Muscle of leg (tissue), 11 donors: ENCODE results near the gene SLC5A3. TPM values are rescaled to one million over a fixed set of nuclear protein-coding genes. Genes with fewer than 3 reads are reported as not detected.

Experiments used
- DNase-seq: peaks from one replicate; pipeline ENCODE4 v3.0.0; 2013
- H3K27ac ChIP-seq: one replicate; pipeline ENCODE4 v1.5.1; 2013; ENCODE audit warnings: mild to moderate bottlenecking, low read length, control low read depth
- H3K27me3 ChIP-seq: one replicate; pipeline ENCODE4 v1.6.1; 2013; ENCODE audit warnings: low read length; ENCODE audit not compliant: control insufficient read depth, insufficient read depth
- H3K36me3 ChIP-seq: one replicate; pipeline ENCODE4 v1.6.1; 2013; ENCODE audit warnings: low read length; ENCODE audit not compliant: control insufficient read depth, insufficient read depth
- H3K4me1 ChIP-seq: one replicate; pipeline ENCODE4 v1.6.1; 2013; ENCODE audit warnings: low read length; ENCODE audit not compliant: control insufficient read depth, insufficient read depth
- H3K4me3 ChIP-seq: one replicate; pipeline ENCODE4 v1.5.1; 2013; ENCODE audit warnings: low read length, control low read depth
- H3K9me3 ChIP-seq: replicated peaks from 2 replicates; pipeline ENCODE4 v1.6.1; 2013; ENCODE audit warnings: low read depth, low read length; ENCODE audit not compliant: control insufficient read depth
- WGBS: methylation state at CpG from one replicate; pipeline ENCODE4 v1.1.5; 2013; ENCODE audit warnings: missing lambda C conversion rate; ENCODE audit not compliant: insufficient coverage; 5-methylcytosine and 5-hydroxymethylcytosine counted together
- polyA plus RNA-seq, 8 donors: library from polyadenylated mRNA; unstranded; fragments of 120-200 nt; gene quantifications; one replicate each; pipeline versions ENCODE4 v1.2.1 to v1.2.3, GENCODE V29; 2013; ENCODE audit warnings: inconsistent platforms in 1 of 8, low replicate concordance in 1 of 8; ENCODE audit not compliant: insufficient read length in 8 of 8, insufficient read depth in 1 of 8
- total RNA-seq: library from RNA; stranded (reverse); fragments of 120-200 nt; gene quantifications from one replicate; pipeline ENCODE4 v1.2.4, GENCODE V29; 2013

SLC5A3 gene
- total and polyA plus RNA-seq, 9 donors: 4.8 to 9.4 (median 5.9) TPM

DNA sequence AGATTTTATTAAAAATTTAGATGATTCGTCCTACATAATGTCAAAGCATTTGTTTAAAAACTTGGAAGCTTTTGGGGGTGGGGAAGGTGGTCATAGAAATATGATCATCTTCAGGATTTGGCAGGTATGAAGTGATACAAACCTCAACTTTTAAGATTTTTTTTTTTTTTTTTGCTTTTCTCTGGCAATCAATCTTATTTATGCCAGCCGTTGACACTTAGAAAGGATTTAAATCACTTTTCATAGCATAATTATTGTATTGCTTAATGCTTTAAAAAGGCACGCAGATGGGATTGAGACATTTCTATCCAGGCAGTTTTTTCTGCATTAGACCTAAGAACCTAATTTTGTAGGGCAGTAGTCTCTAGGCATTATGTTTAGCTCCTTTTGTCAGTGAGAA is 19.7 kb downstream of the SLC5A3 start:
- Histone ChIP-seq H3K9me3 (no peaks in the 10 kb centered on the region), H3K4me1 (no peaks in the 10 kb centered on the region), H3K27me3 (no peaks in the 10 kb centered on the region), H3K27ac (no peak overlapping the region), H3K36me3 (peaks cover 22% of the 10 kb centered on the region), H3K4me3 (no peak overlapping the region)
- DNase-seq: no peak
- no CpG with 5 or more reads among the region's 3 CpGs for WGBS

- Histone ChIP-seq H3K4me1 (no peaks in the 10 kb centered on the region), H3K27me3 (no peaks in the 10 kb centered on the region), H3K36me3 (peaks cover 22% of the 10 kb centered on the region), H3K4me3 (no peak overlapping the region), H3K9me3 (no peaks in the 10 kb centered on the region), H3K27ac (no peak overlapping the region)
- WGBS: 100% methylated on average over 2 of the region's 7 CpGs
- DNase-seq: no peak
Measured at GRCh38 chr21:34094949-34095348, 21.6 kb downstream of the SLC5A3 start.

GRCh38 chr21:34097442-34097841 is 24.1 kb downstream of the SLC5A3 start:
- no peak overlapping the region for H3K27ac ChIP-seq
- no peak for DNase-seq
- no CpG with 5 or more reads among the region's 2 CpGs for WGBS
- no peaks in the 10 kb centered on the region for H3K9me3 ChIP-seq
- H3K36me3 ChIP-seq: peaks cover 22% of the 10 kb centered on the region
- H3K4me1 ChIP-seq: no peaks in the 10 kb centered on the region
- no peaks in the 10 kb centered on the region for H3K27me3 ChIP-seq
- no peak overlapping the region for H3K4me3 ChIP-seq

DNA sequence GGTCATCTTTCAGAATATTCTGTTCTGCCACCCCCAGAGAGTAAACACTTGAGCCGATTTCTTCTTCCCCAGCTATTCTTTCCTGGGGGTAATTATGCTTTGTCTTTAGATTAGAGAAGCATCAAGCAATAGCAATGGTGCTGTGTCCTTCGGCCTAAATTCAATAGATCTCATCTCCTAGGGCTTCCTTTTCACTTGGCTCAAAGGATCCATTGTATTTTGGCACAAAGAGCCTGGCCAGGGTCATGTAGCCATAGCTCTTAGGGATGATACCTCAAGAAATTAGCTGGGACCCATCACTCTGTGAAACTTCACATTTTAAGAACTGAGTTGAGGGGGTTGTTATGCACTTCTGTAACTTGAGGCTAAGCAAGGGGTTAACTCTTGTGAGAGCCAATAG is 27.0 kb downstream of the SLC5A3 start:
- Histone ChIP-seq H3K4me3 (no peak overlapping the region), H3K36me3 (peaks cover 16% of the 10 kb centered on the region), H3K27me3 (no peaks in the 10 kb centered on the region), H3K4me1 (no peaks in the 10 kb centered on the region), H3K9me3 (no peaks in the 10 kb centered on the region), H3K27ac (no peak overlapping the region)
- no peak for DNase-seq
- no CpG with 5 or more reads among the region's 2 CpGs for WGBS

DNA sequence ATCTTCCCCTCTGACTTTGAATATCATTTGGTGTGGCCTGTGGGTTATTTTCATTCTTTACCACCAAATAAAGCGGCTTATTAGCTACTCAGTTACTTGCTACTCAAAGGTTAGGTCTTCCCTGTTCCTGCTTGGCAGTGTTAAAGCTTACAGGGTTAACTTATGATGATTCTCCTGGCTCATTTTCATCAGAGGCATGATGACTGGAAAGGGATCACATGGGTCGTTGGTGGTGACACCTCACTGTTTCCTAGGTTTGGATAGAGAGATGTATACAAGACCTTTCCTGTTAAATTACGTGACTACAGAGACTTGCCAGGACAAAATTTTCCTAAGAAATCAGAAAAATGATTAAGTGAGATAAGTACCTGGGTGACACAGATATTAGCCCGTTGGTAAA is 27.4 kb downstream of the SLC5A3 start:
- Histone ChIP-seq H3K9me3 (no peaks in the 10 kb centered on the region), H3K4me1 (no peaks in the 10 kb centered on the region), H3K27ac (no peak overlapping the region), H3K27me3 (no peaks in the 10 kb centered on the region), H3K4me3 (no peak overlapping the region), H3K36me3 (peaks cover 11% of the 10 kb centered on the region)
- WGBS: 13% methylated on average over 1 of the region's 4 CpGs
- no peak for DNase-seq

DNA sequence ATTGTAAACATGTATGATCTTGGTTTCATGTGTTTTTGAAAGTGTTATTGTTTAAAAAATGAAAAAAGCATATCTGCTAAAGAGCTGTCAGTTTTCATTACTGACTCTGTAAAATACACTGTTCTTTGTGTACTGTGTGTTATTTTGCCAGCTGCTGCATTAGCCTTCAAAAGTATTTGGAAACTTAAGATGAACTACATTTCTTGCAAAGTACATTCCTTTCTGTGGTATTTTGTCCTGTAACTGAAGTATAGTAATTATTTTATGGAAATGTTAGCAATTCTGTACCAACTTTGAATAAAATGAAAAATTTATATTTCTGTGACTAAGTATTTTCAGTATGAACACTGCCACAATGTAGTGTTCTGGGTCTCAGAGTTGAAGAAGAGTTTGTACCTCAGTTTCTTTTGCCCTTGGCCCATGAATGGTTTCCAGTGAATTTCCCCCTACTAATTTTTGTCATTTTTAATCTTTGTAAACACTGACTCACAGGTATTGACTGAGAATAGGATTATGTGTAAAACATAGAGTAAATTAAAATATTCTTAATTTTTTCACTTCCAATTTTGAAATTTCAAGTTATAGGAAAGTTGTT is 32.7 kb downstream of the SLC5A3 start:
- no peak overlapping the region for H3K4me3 ChIP-seq
- H3K27ac ChIP-seq: no peak overlapping the region
- H3K27me3 ChIP-seq: no peaks in the 10 kb centered on the region
- no peaks in the 10 kb centered on the region for H3K9me3 ChIP-seq
- DNase-seq: no peak
- no peaks in the 10 kb centered on the region for H3K4me1 ChIP-seq
- H3K36me3 ChIP-seq: no peaks in the 10 kb centered on the region

DNA sequence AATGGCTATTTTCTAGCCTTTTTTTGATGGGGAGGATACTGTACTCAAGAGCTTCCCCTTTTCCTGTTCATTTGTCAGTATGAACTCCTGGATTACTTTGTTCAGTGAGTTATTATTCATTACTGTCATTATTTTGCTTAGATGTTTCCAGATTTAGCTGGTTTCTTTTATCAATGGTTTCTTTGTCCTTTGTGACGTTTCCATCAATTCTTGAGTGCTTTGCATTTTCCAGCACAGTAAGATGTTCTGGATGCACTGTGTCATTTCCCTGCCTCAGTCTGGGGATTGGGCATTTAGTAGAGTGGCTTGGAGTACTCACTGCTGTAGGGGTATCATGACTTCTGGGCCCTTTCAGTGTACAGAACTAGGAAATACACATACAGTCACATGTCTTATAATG is 34.2 kb downstream of the SLC5A3 start:
- WGBS: no CpG with 5 or more reads among the region's 1 CpG
- Histone ChIP-seq H3K27me3 (no peaks in the 10 kb centered on the region), H3K36me3 (no peaks in the 10 kb centered on the region), H3K27ac (no peak overlapping the region), H3K4me1 (no peaks in the 10 kb centered on the region), H3K9me3 (no peaks in the 10 kb centered on the region), H3K4me3 (no peak overlapping the region)
- no peak for DNase-seq

GRCh38 chr21:34109075-34109474 is 35.7 kb downstream of the SLC5A3 start:
- Histone ChIP-seq H3K4me1 (no peaks in the 10 kb centered on the region), H3K4me3 (no peak overlapping the region), H3K27ac (no peak overlapping the region), H3K27me3 (no peaks in the 10 kb centered on the region), H3K9me3 (no peaks in the 10 kb centered on the region), H3K36me3 (no peaks in the 10 kb centered on the region)
- WGBS: 90% methylated on average over 2 of the region's 7 CpGs
- DNase-seq: no peak

DNA sequence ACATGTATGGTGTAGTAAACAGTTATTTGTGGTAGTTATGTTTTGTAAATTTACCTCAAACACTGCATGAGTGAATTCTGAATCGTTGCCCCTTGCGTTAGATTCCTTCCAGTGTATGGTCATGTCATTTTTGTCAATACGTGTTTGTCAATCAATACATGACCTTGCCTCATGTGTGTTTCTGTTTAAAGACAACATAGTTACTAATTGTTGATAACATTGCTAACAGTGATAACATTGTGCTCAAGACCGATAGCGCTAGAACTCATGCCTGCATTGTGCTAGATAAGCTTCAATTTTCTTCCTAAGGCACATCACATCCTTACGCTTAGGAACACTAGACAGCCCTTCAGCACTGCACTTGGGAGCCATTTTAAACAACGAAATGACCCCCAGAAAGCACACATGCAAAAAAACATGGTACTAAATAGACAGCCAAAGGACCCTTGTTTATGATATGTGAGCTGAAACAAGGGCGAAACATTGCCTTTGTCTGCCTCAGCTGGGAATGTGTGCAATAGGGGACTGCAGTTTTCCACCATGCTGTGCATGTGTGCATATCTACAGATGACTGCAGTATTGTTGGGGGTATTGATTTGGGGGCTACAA is 37.3 kb downstream of the SLC5A3 start:
- no CpG with 5 or more reads among the region's 8 CpGs for WGBS
- no peaks in the 10 kb centered on the region for H3K9me3 ChIP-seq
- no peak overlapping the region for H3K4me3 ChIP-seq
- no peaks in the 10 kb centered on the region for H3K27me3 ChIP-seq
- no peaks in the 10 kb centered on the region for H3K36me3 ChIP-seq
- no peak for DNase-seq
- H3K27ac ChIP-seq: no peak overlapping the region
- no peaks in the 10 kb centered on the region for H3K4me1 ChIP-seq

GRCh38 chr21:34112316-34113033 is 39.1 kb downstream of the SLC5A3 start:
- H3K9me3 ChIP-seq: no peaks in the 10 kb centered on the region
- no CpG with 5 or more reads among the region's 6 CpGs for WGBS
- no peak for DNase-seq

More at GRCh38 chr21:34112316-34113033, 39.1 kb downstream of the SLC5A3 start:
- Histone ChIP-seq H3K27me3 (no peaks in the 10 kb centered on the region), H3K4me1 (no peaks in the 10 kb centered on the region), H3K36me3 (no peaks in the 10 kb centered on the region), H3K27ac (no peak overlapping the region), H3K4me3 (no peak overlapping the region)
